AG20443 (cell line): Measurements from ENCODE around the gene CLDN5.

Experiments used
- DNase-seq: peaks from one replicate; pipeline ENCODE4 v3.0.0; 2012; ENCODE audit warnings: low spot score, mixed read lengths

The CLDN5 gene

DNA sequence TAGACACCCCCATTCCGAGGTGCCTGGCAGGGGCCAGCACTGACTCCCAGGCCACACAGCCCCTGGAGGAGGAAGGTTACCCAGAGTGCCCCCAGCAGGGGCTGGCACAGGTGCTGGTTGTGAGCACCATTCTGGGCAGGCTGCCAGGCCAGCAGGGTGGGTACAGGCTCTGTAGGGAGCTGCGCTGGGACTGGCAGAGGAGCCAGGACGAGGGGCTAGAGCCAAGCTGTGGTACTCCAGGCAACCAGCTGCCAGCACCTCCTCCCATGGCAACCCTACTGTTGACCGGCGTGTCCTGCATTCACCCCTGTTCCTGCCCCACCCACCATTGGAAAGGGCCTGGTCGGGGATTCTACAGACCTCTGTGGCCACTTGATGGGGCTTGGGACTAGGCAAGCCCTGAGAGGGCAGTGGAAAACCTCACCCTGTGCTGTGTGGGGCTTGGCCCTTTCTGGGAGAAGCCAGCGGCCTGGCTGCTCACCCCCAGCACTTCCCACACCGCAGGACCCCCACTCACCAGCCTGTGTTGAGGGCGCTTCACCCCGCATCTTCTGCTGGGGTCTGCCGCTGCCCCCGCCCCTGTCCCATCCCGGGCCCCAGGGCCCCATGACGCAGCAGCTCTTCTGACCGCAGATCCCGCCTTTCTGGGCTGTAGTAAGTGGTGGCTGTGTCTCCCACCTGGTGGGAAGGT, 1.9 kb downstream of the CLDN5 start:
- DNase-seq, result peak; percentile 9

DNA sequence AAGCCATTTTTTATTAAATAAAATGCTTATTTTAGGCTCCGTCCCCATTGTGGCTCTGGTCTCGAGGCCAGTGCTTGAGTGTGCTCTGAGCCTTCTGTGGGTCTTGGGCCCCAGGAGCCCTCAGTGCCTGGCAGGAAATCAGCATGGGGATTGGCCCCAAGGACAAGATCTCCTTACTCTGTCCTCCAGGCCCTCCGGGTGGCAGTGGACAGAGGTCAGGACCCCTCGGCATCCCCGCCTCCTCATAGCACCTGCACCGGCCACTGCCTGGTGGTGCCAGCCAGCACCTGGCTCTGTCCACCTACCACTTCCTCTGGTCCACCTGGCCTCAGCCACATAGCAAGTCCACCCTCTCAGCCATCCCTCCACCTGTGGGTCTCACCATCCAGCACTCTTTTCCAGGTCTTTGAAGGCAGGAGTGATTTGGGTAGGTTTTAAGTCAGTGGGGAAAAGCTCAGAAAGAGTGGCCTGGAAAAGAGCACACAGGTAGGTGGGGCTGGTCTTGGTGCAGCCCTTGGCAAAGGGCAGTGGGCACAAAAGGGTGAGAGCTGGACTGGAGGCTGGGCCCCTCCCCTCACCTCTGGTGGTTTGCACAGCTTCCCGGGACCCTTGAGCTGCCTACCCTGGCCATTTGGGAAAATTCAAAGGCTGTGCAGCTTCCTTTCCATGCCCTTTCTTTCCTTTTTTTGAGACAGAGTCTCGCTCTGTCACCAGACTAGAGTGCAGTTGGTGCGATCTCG, 3.5 kb downstream of the CLDN5 start:
- DNase-seq, result no peak

DNA sequence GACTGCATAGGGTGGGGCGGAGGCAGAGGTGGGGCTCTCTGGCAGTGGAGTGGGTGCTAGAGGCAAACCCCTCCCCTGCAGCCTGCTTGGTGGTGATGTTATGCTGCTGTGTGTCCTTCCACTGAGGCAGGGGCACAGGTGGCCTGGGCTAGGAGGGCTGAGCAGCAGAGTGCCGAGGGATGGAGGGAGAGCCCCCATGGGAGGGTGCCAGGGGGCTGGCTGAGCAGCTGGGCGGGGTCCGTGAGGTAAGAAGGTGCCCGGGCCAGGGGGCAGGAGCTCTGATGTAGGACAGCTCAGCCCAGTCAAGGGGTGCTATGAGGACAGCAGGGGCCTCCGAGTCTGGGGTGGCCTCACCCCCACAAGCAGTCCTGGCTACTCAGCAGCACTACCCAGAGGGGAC, 4.2 kb downstream of the CLDN5 start:
- no peak for DNase-seq

DNA sequence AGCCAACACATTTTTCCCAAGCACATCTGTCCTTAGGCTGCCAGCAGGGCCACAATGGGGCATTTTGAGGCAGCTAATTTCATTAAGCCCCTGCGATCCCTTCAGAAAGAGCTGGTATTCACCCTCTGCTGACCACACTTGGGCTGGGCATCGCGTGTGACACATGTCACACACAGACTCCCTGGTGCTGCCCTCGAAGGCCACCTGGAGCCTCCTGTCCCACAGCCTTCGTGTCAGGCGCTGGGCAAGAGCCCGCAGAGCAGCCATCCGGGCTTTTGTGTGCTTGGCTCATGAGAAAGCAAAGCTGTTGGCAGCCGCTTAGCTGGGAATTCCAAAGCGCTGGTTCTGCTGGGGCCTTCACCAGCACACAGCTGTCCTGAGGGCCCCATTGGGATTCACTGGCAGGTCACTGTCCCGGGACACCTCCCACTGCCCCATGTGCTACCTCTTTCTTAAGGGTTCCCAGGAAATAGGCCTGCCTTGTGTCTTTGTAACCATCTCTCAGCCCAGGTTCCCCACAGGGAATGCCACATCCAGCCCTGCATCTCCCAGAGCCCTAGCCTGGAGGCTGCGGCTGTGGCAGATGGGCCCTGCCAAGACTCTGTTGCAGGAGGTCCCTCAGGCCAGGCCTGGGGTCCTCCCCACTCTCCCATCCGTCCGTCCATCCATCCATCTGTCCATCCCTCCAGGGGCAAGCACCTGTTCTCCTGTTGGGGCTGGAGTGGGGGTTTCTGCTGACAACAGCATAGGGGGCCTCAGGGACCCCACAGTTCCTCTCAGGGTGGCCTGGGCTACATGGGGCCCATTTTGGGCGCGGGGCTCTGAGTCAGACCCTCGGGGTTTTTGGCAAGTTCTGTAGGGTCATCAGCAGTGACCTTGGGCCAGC, 4.9 kb downstream of the CLDN5 start:
- no peak for DNase-seq

DNA sequence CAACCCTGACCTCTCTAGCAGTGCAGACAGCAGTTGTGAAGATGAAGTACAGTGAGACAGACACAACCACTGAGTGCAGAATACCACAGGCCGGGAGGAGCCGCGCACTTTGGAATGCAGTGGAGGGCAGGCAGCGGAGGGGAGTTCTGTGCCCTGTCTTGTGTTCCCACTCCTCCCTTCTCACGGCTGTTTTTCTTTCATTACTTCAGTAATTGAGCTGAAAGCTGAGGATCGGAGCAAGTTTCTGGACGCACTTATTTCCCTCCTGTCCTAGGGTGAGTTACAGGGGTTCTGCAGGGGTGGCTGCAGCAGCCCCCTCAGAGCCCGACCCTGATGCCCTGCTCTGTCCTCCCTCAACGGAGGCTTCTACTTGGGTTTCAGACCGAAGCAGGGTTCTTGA, 5.6 kb downstream of the CLDN5 start:
- peak; percentile 4 for DNase-seq

DNA sequence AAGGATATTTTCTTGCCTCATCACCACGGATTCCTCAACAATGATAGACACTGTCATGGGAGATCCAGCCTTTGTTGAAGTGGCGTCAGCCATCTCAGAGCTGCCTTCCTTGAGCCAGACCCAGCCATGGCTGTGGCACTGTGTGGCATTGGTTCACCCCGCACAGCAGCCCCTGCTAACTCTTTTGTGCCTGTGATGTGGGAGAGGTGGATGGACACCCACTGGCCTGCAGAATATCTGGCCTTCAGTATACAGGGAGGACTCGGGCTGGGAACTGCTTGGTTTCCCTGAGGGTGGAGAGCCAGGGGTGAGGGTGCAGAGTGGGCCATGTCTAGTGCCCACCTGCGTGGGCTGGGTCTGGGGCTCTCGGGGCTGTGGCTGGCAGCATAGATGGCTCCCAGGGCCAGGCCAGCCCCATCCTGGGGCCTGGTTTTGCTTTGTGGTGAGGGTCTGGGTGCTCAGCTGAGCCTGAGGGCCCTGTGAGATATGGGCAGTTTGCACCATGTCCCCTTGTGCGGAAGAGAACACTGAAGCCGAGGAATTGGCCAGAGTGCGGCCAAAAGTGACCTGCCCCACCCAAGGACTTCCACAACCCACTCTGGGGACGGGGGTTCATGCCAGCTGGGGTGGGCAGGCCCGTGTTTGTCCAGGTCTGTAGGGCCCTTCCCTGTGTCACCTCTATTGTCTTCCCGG, 6.1 kb downstream of the CLDN5 start:
- DNase-seq, result peak; percentile 3

DNA sequence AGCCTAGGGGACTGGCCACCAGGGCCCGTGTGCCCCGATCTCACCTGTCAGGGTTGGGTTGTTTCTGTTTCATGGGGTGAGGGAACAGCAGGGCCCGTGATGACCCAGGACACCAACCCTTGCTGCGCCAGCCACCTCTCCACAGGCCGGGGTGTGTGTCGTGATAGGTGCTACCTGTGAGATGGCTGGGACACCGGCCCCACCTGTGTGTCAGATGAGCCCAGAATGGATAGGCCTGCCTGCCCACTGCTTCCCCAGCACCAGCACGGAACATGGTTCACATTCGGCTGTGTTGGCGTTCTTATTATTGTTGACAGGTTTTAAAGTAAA, 7.1 kb downstream of the CLDN5 start:
- no peak for DNase-seq

DNA sequence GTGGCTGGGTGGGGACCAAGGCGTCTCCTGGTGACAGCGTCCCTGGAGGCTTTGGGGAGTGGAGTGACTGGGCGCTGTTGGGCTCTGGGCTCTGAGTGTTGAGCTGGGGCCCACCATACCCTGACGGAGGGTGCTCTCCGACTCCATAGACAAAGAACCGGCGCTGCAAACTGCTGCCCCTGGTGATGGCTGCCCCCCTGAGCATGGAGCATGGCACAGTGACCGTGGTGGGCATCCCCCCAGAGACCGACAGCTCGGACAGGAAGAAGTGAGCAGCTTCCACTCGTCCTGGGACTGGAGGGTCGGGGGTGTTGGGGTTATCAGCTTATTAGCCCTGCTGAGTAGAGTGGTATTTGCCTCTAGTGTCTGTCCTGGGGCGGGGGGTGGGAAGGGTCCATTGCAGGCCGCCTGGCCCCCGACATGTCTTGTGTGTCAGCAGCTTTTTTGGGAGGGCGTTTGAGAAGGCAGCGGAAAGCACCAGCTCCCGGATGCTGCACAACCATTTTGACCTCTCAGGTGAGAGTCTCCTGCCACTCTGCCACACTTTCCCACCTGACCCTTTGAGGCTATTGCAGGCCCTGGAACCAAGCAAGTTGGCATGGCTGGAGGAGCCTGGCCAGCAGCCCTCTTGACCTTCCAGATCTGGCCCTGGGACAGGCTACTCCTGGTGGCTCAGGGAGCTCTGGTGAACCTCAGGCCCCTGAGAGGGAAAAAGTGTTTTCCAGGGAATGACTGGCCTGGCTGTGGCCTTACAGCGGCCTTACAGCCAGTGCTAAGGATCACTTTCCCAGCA, 7.6 kb downstream of the CLDN5 start:
- peak; percentile 5 for DNase-seq

DNA sequence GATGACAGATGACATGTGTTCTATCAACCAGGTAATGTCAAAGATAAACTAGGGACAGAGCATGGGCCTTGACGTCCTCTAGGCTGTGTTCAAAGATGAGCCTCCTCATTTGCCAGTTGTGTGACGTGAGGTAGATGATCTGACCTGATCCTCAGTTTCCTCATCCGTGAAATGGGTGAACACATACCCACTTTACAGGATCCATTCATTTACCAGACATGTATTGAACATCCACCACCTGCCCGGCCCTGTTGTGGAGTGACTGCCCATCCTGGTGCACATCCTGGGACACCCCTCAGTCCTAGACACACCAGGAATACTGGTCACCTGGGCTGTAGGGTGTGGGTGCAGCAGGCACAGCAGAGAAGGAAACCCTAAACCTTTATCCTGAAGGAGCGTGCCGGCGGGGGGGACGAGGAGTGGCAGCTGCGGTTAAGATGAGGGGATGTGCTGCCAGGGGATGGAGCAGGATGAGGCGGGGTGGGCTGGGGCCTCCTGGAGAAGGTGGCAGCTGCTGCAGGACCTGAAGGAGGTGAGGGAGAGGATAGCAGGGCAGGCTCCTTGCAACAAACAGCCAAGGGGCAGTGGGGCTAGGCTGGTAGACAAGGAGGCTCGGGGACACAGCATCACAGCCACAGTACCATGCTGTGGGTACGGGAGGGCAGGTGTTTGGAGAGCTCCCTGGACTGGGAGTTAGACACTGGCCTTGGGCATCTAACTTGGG, 8.4 kb downstream of the CLDN5 start:
- DNase-seq, result peak; percentile 6

DNA sequence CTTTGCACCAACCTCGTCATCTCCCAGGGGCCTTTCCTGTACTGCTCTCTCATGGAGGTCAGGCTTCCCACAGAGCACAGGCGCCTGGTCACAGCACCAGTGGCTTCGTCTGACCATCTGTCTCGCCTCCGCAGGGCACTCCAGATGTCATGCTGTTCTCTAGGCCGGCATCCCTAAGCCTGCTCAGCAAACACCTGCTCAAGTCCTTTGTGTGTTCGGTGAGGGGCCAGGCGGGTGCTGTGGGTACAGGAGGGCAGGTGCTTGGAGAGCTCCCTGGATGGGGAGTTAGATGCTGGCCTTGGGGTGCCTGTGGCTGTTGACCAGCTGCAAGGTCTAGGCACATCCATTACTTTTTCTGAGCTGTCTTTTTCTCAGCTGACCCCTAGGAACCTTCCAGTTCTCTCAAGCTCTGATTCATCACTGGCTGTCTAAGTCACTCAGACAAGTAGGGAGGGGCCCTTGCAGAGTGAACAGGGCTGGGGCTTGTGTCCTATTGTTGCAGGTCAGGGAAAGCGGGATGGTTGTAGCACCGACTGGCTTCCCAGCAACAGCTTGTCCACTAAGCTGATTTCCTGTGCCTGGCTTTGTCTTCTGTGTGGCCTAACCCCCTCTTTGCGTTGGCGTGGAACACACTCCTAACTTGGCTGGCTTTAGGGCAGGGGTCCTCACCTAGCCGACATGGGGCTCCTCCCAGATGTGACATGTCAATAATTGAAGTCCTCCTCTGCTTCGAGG, 9.2 kb downstream of the CLDN5 start:
- DNase-seq, result peak; percentile 10

DNA sequence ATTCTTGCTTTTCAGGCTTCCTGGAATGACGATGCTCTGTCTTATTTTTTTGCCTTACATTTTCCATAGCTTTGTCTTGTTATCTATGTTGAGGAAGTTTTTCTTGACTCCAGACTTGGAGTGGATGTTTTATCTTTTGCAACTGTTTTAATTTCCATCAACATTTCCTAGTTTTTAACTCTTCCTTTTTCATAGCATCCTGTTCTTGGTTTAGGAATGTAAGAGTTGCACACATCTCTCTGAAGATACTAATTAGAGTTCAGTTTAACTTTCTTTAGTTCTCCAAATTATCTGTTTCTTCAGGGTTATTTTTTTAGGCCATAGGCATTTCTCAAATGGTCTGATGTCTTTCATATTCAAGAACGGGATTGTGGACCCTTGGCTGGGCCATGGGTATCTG, 10.4 kb downstream of the CLDN5 start:
- DNase-seq, result no peak

DNA sequence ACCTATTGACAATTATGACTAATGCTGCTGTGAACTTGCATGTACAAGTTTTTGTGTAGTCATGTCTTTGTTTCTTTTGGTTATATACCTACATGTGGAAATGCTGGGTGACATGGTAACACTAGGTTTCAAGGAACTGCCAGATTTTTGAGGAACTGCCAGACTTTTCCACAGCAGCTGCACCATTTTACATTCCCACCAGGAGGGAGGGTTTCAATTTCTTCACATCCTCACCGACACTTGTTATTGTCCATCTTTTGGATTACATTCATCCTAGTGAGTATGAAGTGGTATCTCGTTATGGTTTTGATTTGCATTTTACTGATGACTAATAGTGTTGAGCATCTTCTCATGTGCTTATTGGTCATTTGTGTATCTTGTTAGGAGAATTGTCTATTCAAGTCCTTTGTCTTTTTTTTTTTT, 13.3 kb downstream of the CLDN5 start:
- DNase-seq, result no peak

DNA sequence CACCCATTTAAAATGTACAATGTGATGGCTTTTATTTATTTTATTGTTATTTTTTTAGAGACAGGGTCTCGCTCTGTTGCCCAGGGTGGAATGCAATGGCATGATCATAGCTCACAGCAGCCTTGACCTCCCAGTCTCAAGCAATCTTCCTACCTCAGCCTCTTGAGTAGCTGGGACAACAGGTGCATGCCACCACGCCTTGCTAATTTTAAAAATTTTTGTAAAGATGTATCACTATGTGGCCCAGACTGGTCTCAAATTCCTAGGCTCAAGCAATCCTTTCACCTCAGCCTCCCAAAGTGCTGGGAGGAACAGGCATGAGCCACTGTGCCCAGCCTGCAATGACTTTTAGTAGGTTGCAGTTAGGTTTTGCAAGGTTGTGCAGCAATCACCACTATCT, 14.3 kb downstream of the CLDN5 start:
- DNase-seq, result no peak

DNA sequence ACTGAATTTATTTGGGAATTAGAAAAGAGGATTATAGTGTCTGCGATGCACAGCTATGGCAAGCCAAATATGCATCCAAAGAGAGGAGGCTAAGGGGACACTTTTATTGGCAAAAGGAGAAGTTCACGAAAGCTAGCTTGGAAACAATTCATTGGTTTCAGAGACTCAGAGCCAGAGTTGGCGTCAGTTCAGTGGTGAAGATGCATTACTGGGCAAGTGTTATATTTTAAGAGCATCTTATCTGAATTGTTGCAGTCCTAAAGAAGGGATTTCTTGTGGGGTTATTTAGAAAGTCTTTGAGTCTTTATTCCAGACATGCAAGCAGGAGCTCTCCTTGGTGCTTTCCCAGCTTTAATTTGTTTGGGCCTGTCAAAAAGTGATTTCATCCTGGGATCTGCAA, 15.0 kb downstream of the CLDN5 start:
- DNase-seq, result no peak

DNA sequence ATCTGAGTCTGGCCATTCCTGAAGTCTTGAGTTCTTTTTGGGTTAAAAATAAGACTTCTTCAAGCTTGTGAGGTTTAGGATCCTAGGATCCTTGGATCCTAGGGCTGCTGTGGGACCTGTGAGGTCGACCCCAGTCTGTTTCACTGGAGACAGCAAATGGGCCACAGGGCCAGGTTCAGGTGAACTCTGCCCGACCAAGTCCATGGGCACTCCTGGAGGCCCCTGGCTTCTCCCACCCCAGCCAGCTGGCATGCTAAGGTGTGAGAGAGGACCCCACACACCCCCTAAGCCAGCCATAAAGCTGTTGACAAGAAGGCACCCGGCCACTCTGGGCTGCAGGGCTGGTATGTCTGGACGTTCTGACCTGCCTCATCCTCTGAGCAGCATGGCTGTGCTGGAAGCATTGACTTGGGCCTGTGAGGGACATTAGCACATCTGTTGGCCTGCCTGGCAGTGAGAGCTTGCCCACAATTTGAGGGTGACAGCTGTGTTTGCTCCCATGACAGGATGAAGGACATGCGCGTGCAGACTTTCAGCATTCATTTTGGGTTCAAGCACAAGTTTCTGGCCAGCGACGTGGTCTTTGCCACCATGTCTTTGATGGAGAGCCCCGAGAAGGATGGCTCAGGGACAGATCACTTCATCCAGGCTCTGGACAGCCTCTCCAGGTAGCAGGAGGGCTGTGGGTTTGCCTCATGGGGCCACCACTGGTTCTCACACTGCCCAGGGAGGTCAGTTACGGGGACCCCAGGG, 16.0 kb downstream of the CLDN5 start:
- no peak for DNase-seq

DNA sequence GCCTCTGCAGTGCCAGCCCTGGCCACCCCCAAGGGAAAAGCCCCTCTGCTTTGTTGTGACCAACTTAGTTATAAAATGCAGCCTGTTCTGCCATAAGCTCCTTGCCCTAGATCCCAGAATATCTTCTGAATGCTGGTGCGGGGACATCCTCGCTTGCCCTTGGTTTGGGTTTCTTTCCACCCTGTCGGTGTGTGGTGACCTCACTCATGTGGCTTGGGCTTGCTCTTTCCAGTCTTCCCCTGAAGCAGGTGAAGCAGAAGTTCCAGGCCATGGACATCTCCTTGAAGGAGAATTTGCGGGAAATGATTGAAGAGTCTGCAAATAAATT, 16.7 kb downstream of the CLDN5 start:
- DNase-seq, result no peak

DNA sequence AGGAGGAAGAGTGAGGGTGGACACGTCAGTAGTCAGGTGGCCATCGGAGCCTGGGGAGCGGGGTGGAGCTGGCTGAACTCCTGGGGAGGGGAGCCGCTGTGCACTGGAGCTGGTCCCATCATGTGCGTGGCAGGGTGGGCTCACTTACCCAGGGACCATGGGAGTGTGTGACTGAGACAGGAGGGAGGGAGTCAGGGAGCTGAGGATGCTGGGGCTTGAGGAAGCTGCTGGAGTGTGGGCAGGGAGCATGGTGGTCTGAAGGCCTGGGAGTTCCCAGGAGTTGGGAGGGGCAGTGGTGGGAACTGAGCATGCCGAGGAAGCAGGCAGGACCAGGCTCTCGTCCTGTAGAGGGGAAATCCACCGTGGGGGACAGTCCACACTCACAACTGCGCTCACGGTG, 18.0 kb downstream of the CLDN5 start:
- no peak for DNase-seq

DNA sequence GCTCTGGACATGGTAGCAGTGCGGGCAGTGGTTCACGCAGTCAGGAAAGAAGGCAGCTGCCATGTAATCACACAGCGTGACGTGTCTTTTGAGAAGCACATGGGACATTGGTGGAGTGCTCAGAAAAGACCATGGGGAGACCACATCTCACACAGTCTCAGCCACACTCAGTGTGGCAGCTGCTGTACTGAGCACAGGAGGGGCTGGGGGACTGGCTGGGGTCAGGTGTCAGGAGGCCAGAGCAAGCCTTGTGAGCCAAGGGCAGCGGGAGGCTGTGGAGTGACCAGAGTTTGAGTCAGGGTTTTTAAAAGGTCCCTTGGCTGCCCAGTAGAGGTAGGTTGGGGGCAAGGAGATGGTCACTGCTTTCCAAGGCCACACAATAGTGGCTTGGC, 18.5 kb downstream of the CLDN5 start:
- DNase-seq, result no peak

DNA sequence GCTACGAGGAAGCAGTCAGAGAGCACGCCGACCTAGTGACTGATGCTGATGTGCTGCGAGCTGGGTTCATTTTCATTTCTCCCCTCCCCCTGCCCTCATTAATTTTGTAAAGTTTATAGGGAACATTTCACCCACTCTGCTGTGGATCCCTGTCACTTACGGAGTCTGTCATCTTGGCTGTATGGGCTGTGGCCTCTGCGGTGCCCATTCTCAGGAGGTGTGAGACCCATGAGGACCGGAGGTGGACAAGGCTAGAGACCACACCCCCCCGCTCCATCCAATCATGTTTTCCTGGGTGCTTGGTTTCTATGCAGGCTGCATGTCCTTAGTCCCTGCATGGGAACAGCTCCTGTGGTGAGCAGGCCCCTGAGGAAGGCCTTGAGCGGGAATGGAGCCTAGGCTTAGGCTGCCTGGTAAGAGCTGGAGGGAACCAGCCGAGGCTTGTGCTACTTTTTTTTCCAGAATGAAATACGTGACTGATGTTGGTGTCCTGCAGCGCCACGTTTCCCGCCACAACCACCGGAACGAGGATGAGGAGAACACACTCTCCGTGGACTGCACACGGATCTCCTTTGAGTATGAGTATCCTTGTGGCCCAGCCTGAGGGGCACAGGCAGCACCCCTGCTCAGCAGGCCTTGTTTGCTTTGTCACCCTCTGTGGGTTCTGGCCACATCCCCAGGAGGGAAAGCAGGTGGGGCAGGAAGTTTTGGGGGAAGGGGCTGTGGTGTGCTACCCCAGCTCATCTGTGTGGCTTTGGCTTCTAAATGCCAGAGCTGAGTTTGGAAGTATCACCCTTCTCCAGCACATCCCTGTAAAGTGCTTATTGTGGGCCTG, 19.1 kb downstream of the CLDN5 start:
- DNase-seq, result no peak
